ENCODE data around the gene AKR1E2.

The AKR1E2 gene

DNA sequence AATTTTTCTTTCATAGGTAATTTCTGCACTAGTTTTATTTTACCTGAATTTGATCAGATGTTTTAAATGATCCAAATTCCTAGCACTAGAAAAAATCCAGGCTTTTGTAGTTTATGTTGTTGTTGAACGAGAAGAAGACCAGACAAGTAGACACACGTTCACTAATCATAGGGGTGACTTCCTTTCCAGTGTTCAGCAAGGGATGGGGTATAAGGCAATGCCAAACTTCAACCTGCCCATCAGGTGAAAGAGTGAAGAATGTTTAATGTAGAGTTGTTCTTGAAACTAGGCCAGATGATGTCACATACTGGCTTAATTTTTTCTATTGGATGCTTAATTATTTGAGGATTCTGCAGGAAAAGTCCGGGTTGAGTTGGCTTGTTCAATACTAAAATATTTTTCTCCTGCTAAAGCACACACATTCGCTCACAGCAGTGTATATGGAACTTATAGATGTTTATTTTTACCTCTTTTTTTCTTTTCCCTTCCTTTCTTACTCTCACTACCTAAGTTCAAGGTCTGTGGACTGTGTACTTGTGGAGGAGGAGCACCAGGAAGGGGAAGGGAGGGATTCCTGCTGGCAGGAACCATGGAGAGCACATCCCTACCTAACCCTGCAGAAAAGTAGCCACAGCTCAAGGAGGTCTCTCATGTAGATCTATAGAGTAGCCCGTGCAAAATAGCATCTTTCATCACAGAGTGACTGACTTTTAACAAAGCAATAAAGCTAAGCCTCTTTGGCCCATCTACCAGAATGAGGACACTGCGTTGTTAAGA is 23.1 kb upstream of the AKR1E2 start:
- Histone ChIP-seq H3K4me3 (ENCODE audit: low read depth, low read length, poor library complexity, severe bottlenecking) (no peak overlapping the region), H3K4me2 (ENCODE audit: low read length) (no peak overlapping the region)
- TF ChIP-seq, protein P1, sequence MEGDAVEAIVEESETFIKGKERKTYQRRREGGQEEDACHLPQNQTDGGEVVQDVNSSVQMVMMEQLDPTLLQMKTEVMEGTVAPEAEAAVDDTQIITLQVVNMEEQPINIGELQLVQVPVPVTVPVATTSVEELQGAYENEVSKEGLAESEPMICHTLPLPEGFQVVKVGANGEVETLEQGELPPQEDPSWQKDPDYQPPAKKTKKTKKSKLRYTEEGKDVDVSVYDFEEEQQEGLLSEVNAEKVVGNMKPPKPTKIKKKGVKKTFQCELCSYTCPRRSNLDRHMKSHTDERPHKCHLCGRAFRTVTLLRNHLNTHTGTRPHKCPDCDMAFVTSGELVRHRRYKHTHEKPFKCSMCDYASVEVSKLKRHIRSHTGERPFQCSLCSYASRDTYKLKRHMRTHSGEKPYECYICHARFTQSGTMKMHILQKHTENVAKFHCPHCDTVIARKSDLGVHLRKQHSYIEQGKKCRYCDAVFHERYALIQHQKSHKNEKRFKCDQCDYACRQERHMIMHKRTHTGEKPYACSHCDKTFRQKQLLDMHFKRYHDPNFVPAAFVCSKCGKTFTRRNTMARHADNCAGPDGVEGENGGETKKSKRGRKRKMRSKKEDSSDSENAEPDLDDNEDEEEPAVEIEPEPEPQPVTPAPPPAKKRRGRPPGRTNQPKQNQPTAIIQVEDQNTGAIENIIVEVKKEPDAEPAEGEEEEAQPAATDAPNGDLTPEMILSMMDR (IDR thresholded peaks at IDR 0.05; ENCODE audit: low read length): no peak
- TF ChIP-seq EZH2 (IDR thresholded peaks at IDR 0.05; ENCODE audit: borderline replicate concordance, low read length): no peak

DNA sequence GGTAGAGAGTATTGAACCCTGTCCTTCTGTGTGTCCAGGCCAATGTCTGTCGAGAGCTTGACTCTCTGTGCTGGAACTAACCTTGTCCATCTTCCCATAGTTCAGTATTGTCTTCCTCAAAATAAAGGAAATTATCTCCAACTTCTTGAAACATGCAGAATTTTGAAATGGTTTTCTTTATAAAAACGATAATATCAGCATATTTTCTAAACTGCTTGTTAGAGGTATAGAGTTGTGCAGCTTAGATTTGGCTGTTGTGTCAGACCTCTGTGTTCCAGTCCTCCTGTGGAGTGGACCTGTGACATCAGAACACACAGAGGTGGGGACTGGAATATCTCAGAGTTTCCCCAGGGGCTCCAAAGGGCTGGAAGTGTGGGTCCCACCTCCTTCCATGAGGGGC is 22.2 kb upstream of the AKR1E2 start:
- no peaks in the 10 kb centered on the region for H3F3A ChIP-seq (ENCODE audit: insufficient read depth, low read length)
- H3K4me3 ChIP-seq (ENCODE audit: low read depth, low read length, poor library complexity, severe bottlenecking): no peak overlapping the region
- TF ChIP-seq, protein P1 (IDR thresholded peaks at IDR 0.05; ENCODE audit: low read length): no peak
- TF ChIP-seq EZH2 (IDR thresholded peaks at IDR 0.05; ENCODE audit: borderline replicate concordance, low read length): no peak
- H3K4me1 ChIP-seq (ENCODE audit: insufficient read depth, low read length, severe bottlenecking): no peaks in the 10 kb centered on the region
- H3K4me2 ChIP-seq (ENCODE audit: low read length): no peak overlapping the region
- no peaks in the 10 kb centered on the region for H3K9me2 ChIP-seq (ENCODE audit: low read depth, low read length)
- H3K9me3 ChIP-seq (ENCODE audit: low read length): no peaks in the 10 kb centered on the region
- H4K20me1 ChIP-seq (ENCODE audit: insufficient read depth, low read length): no peaks in the 10 kb centered on the region
- H2AFZ ChIP-seq (ENCODE audit: low read length): no peak overlapping the region
- no peaks in the 10 kb centered on the region for H3K27me3 ChIP-seq (ENCODE audit: insufficient read depth, low read length)
- H3K79me2 ChIP-seq (ENCODE audit: insufficient read depth, low read length): no peaks in the 10 kb centered on the region
- H3K9ac ChIP-seq (ENCODE audit: low read length): no peak overlapping the region
- H3K36me3 ChIP-seq (ENCODE audit: insufficient read depth, low read length): no peaks in the 10 kb centered on the region
- H3K27ac ChIP-seq (ENCODE audit: low read depth, low read length, poor library complexity, severe bottlenecking): no peak overlapping the region

More for the DNA sequence above, 23.1 kb upstream of the AKR1E2 start:
- Histone ChIP-seq H3K9me3 (ENCODE audit: low read length) (no peaks in the 10 kb centered on the region), H3F3A (ENCODE audit: insufficient read depth, low read length) (no peaks in the 10 kb centered on the region), H3K9me2 (ENCODE audit: low read depth, low read length) (no peaks in the 10 kb centered on the region), H3K36me3 (ENCODE audit: insufficient read depth, low read length) (no peaks in the 10 kb centered on the region), H4K20me1 (ENCODE audit: insufficient read depth, low read length) (no peaks in the 10 kb centered on the region), H3K27me3 (ENCODE audit: insufficient read depth, low read length) (no peaks in the 10 kb centered on the region), H2AFZ (ENCODE audit: low read length) (no peak overlapping the region), H3K79me2 (ENCODE audit: insufficient read depth, low read length) (no peaks in the 10 kb centered on the region), H3K9ac (ENCODE audit: low read length) (no peak overlapping the region), H3K27ac (ENCODE audit: low read depth, low read length, poor library complexity, severe bottlenecking) (no peak overlapping the region), H3K4me1 (ENCODE audit: insufficient read depth, low read length, severe bottlenecking) (no peaks in the 10 kb centered on the region)

DNA sequence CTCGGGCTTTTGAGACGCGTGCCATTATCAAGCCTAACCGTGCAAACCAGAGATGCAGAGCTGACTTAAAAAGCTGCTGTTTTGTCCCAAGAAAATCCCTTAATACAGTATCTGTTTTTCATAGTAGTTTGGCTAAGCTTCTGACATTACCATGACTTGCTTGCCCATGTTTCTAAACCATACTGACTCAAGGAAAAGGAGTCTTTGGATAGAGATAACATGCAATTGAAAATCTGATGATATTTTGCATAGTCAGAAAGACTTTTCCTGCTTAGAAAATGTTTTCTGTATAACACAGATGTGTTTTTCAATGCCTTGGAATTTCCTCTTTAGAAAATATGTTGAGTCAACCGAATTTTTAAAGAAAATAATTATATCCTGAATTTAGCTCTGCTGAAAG is 21.5 kb upstream of the AKR1E2 start:
- Histone ChIP-seq H3K4me1 (ENCODE audit: insufficient read depth, low read length, severe bottlenecking) (no peaks in the 10 kb centered on the region), H3K27me3 (ENCODE audit: insufficient read depth, low read length) (no peaks in the 10 kb centered on the region), H3F3A (ENCODE audit: insufficient read depth, low read length) (no peaks in the 10 kb centered on the region), H3K9me2 (ENCODE audit: low read depth, low read length) (no peaks in the 10 kb centered on the region), H3K27ac (ENCODE audit: low read depth, low read length, poor library complexity, severe bottlenecking) (no peak overlapping the region), H3K4me3 (ENCODE audit: low read depth, low read length, poor library complexity, severe bottlenecking) (no peak overlapping the region), H3K9ac (ENCODE audit: low read length) (no peak overlapping the region), H3K4me2 (ENCODE audit: low read length) (no peak overlapping the region), H3K9me3 (ENCODE audit: low read length) (no peaks in the 10 kb centered on the region), H3K36me3 (ENCODE audit: insufficient read depth, low read length) (no peaks in the 10 kb centered on the region), H3K79me2 (ENCODE audit: insufficient read depth, low read length) (no peaks in the 10 kb centered on the region), H2AFZ (ENCODE audit: low read length) (no peak overlapping the region), H4K20me1 (ENCODE audit: insufficient read depth, low read length) (no peaks in the 10 kb centered on the region)
- no peak for TF ChIP-seq EZH2 (IDR thresholded peaks at IDR 0.05; ENCODE audit: borderline replicate concordance, low read length)
- TF ChIP-seq, protein P1 (IDR thresholded peaks at IDR 0.05; ENCODE audit: low read length): no peak

All from OCI-LY1 (cell line).